H1 (cell line): ENCODE results near the gene MAP4K4. TPM values are rescaled to one million over a fixed set of nuclear protein-coding genes. Genes with fewer than 3 reads are reported as not detected.

Source experiments
- CTCF ChIA-PET: fragments of 300-600 bp; sonication (Branson Sonifier 250); formaldehyde crosslinking; loops from one replicate; lab custom pipeline; 2021; ENCODE audit not compliant: partially characterized antibody; lab: Charles Lee
- POLR2A ChIA-PET: fragments of 300-600 bp; sonication (Branson Sonifier 250); formaldehyde crosslinking; loops from one replicate; lab custom pipeline; 2021; ENCODE audit warnings: inconsistent platforms; ENCODE audit not compliant: partially characterized antibody; lab: Charles Lee
- DNase-seq, 2 experiments: peaks; one replicate each; pipeline versions ENCODE4 v3.0.0 to v3.0.0-alpha.2; 2010 to 2022; ENCODE audit warnings: low spot score in 2 of 2, low read depth in 1 of 2, mixed read lengths in 1 of 2
- FAIRE-seq: peaks from 2 replicates; lab custom pipeline; 2011; peaks lifted over from hg19 to GRCh38; lab: Jason Lieb, UNC
- H2AFZ ChIP-seq: 2 replicates; pipeline ENCODE4 v1.8.1; 2012; ENCODE audit warnings: low read length, inconsistent platforms
- H2AK5ac ChIP-seq: 2 replicates; pipeline ENCODE4 v1.6.1; 2013; ENCODE audit warnings: low read depth, low read length
- H2BK120ac ChIP-seq: replicated peaks from 2 replicates; pipeline ENCODE3; 2013; ENCODE audit warnings: low read depth, low read length, inconsistent platforms
- H2BK12ac ChIP-seq: 2 replicates; pipeline ENCODE4 v1.6.1; 2013; ENCODE audit warnings: low read depth, low read length
- H2BK15ac ChIP-seq: 2 replicates; pipeline ENCODE4 v1.6.1; 2013; ENCODE audit warnings: low read length
- H2BK20ac ChIP-seq: 2 replicates; pipeline ENCODE4 v1.6.1; 2013; ENCODE audit warnings: low read length
- H2BK5ac ChIP-seq: 2 replicates; pipeline ENCODE4 v1.6.1; 2013; ENCODE audit warnings: low read depth, low read length
- H3K14ac ChIP-seq: 2 replicates; pipeline ENCODE4 v1.6.1; 2013; ENCODE audit warnings: inconsistent platforms; ENCODE audit not compliant: insufficient read length
- H3K18ac ChIP-seq: 2 replicates; pipeline ENCODE4 v1.6.1; 2013; ENCODE audit warnings: low read length; ENCODE audit errors: extremely low read depth
- H3K23ac ChIP-seq: 2 replicates; pipeline ENCODE4 v1.6.1; 2013; ENCODE audit warnings: inconsistent platforms; ENCODE audit not compliant: insufficient read length
- H3K23me2 ChIP-seq: 2 replicates; pipeline ENCODE4 v1.6.1; 2013; ENCODE audit warnings: low read depth, low read length
- H3K27ac ChIP-seq: 2 replicates; pipeline ENCODE4 v1.6.1; 2011; ENCODE audit warnings: low read depth, low read length, inconsistent platforms
- H3K27me3 ChIP-seq, 4 experiments: replicated peaks in 1 of 4; 1 replicate in 1 of 4; 2 replicates in 3 of 4; pipeline versions ENCODE4 v1.6.1 to v1.8.1; 2011 to 2013; ENCODE audit warnings: low read length in 3 of 4, mild to moderate bottlenecking in 3 of 4, inconsistent platforms in 2 of 4, mixed read lengths in 2 of 4, moderate library complexity in 1 of 4; ENCODE audit not compliant: control insufficient read depth in 3 of 4, insufficient read depth in 3 of 4; ENCODE audit errors: extremely low read depth in 1 of 4
- H3K36me3 ChIP-seq, 4 experiments: 2 replicates each; pipeline versions ENCODE4 v1.6.1 to v1.8.1; 2011 to 2013; ENCODE audit warnings: mild to moderate bottlenecking in 4 of 4, low read length in 3 of 4, moderate library complexity in 2 of 4, control low read depth in 1 of 4, inconsistent platforms in 1 of 4; ENCODE audit not compliant: insufficient read depth in 4 of 4, control insufficient read depth in 2 of 4
- H3K4ac ChIP-seq: replicated peaks from 2 replicates; pipeline ENCODE3; 2013; ENCODE audit warnings: low read length, low read depth, mixed read lengths, inconsistent platforms; ENCODE audit not compliant: insufficient read length
- H3K4me1 ChIP-seq, 4 experiments: replicated peaks in 1 of 4; 1 replicate in 1 of 4; 2 replicates in 3 of 4; pipeline versions ENCODE4 v1.6.1 to v1.8.1; 2011 to 2013; ENCODE audit warnings: low read length in 3 of 4, inconsistent platforms in 2 of 4, mixed read lengths in 1 of 4; ENCODE audit not compliant: insufficient read depth in 4 of 4, control insufficient read depth in 3 of 4
- H3K4me2 ChIP-seq, 2 experiments: 2 replicates each; pipeline versions ENCODE4 v1.6.1 to v1.8.1; 2011 to 2013; ENCODE audit warnings: low read depth in 2 of 2, low read length in 2 of 2, control low read depth in 1 of 2, inconsistent platforms in 1 of 2, mild to moderate bottlenecking in 1 of 2; ENCODE audit not compliant: insufficient read depth in 1 of 2
- H3K4me3 ChIP-seq, 4 experiments: fragments of 200-600, 300-600 bp in 1 of 4; sonication (generic), shearing (Covaris generic), sonication (Bioruptor Twin) in 1 of 4; 2 replicates each; pipeline versions ENCODE4 v1.5.1 to v1.8.1; 2011 to 2016; ENCODE audit warnings: low read length in 4 of 4, low read depth in 3 of 4, control low read depth in 2 of 4, inconsistent platforms in 2 of 4, mild to moderate bottlenecking in 2 of 4, mixed read lengths in 1 of 4, moderate library complexity in 1 of 4; ENCODE audit not compliant: insufficient read depth in 2 of 4; ENCODE audit errors: extremely low read depth in 1 of 4
- H3K56ac ChIP-seq: replicated peaks from 2 replicates; pipeline ENCODE3; 2013; ENCODE audit warnings: low read depth, mild to moderate bottlenecking, mixed read lengths, low read length, inconsistent platforms; ENCODE audit not compliant: insufficient read length
- H3K79me1 ChIP-seq: 2 replicates; pipeline ENCODE4 v1.6.1; 2013; ENCODE audit warnings: low read depth, low read length, control low read depth
- H3K79me2 ChIP-seq, 2 experiments: 2 replicates each; pipeline versions ENCODE4 v1.6.1 to v1.8.1; 2012 to 2013; ENCODE audit warnings: low read length in 2 of 2, mild to moderate bottlenecking in 2 of 2, inconsistent platforms in 1 of 2; ENCODE audit not compliant: insufficient read depth in 2 of 2, control insufficient read depth in 1 of 2
- H3K9ac ChIP-seq, 4 experiments: replicated peaks in 1 of 4; 1 replicate in 1 of 4; 2 replicates in 3 of 4; pipeline versions ENCODE4 v1.6.1 to v1.8.1; 2011 to 2013; ENCODE audit warnings: low read depth in 3 of 4, low read length in 3 of 4, control low read depth in 2 of 4, mild to moderate bottlenecking in 2 of 4, moderate library complexity in 2 of 4, inconsistent platforms in 1 of 4; ENCODE audit errors: extremely low read depth in 1 of 4
- H3K9me3 ChIP-seq, 2 experiments: 2 replicates each; pipeline versions ENCODE4 v1.6.1 to v1.8.1; 2012 to 2013; ENCODE audit warnings: mild to moderate bottlenecking in 2 of 2, moderate library complexity in 2 of 2, control low read depth in 1 of 2, inconsistent platforms in 1 of 2, low read depth in 1 of 2, low read length in 1 of 2, mixed read lengths in 1 of 2; ENCODE audit not compliant: insufficient read depth in 2 of 2
- H4K20me1 ChIP-seq, 2 experiments: replicated peaks in 1 of 2; 2 replicates each; pipeline versions ENCODE3 to v1.8.1; 2011 to 2013; ENCODE audit warnings: inconsistent platforms in 2 of 2, low read length in 2 of 2, mild to moderate bottlenecking in 1 of 2; ENCODE audit not compliant: insufficient read depth in 2 of 2, control insufficient read depth in 1 of 2
- H4K5ac ChIP-seq: 2 replicates; pipeline ENCODE4 v1.6.1; 2013; ENCODE audit warnings: low read length, low read depth, mixed read lengths, inconsistent platforms; ENCODE audit not compliant: insufficient read length
- H4K8ac ChIP-seq: 2 replicates; pipeline ENCODE4 v1.8.0; 2013; ENCODE audit warnings: mild to moderate bottlenecking, moderate library complexity, low read length, inconsistent platforms; ENCODE audit not compliant: insufficient read depth; ENCODE audit errors: extremely low read depth
- H4K91ac ChIP-seq: replicated peaks from 2 replicates; pipeline ENCODE3; 2013; ENCODE audit warnings: low read length, mixed read lengths, inconsistent platforms; ENCODE audit not compliant: insufficient read length
- POLR2A ChIP-seq, 2 experiments: IDR thresholded peaks; 1 replicate in 1 of 2; 2 replicates in 1 of 2; pipeline ENCODE4 v1.6.1; 2011; ENCODE audit warnings: low read depth in 2 of 2, low read length in 2 of 2, mild to moderate bottlenecking in 2 of 2; ENCODE audit errors: control extremely low read depth in 1 of 2
- WGBS, 2 experiments: shearing (Covaris generic) in 1 of 2; methylation state at CpG; one replicate each; pipeline versions ENCODE4 v1.1.6 to v1.1.7; 2013 to 2015; ENCODE audit warnings: low lambda C conversion rate in 2 of 2, mixed read lengths in 2 of 2, inconsistent platforms in 1 of 2, low coverage in 1 of 2, missing lambda C conversion rate in 1 of 2; ENCODE audit not compliant: insufficient replicate concordance in 2 of 2, insufficient coverage in 1 of 2, insufficient read length in 1 of 2; ENCODE audit errors: extremely low coverage in 1 of 2, missing lambda C conversion rate in 1 of 2; 5-methylcytosine and 5-hydroxymethylcytosine counted together
- polyA plus RNA-seq, 7 experiments: library from polyadenylated mRNA; depleted of rRNA in 3 of 7; stranded (reverse) in 5 of 7; unstranded in 2 of 7; fragments of >200 nt in 5 of 7; fragments of 200-250 nt in 2 of 7; gene quantifications; 1 replicate in 5 of 7; 2 replicates in 1 of 7; 4 replicates in 1 of 7; pipeline versions ENCODE4 v1.2.1 to v1.2.3, GENCODE V29; 2011 to 2013; ENCODE audit warnings: missing spikeins in 2 of 7, mixed read lengths in 2 of 7
- total RNA-seq: library from RNA; stranded (reverse); fragmentation: NEBNext Ultra II Directional; extraction: Animal tissue kit (Norgen Biotek cat#: 25700); gene quantifications from 2 replicates; pipeline ENCODE4 v1.2.1, GENCODE V29; 2021

Gene MAP4K4
- total and polyA plus RNA-seq, 2 of the 8 experiments (the other 6 are each of a cell fraction or from before 2014, with no cell fraction given): 53.2 to 138 TPM

- POLR2A ChIA-PET: no interaction called here
- no peak overlapping the region for H2AK5ac ChIP-seq
Observed at GRCh38 chr2:101655702-101656422, 41.6 kb upstream of the MAP4K4 start.

More at GRCh38 chr2:101655702-101656422, 41.6 kb upstream of the MAP4K4 start:
- Histone ChIP-seq H2AFZ (no peak overlapping the region), H3K9me3 (no peaks in the 10 kb centered on the region), H2BK20ac (no peak overlapping the region), H3K27me3 (no peaks in the 10 kb centered on the region), H4K5ac (no peak overlapping the region), H3K4me2 (no peak overlapping the region), H3K23ac (no peak overlapping the region), H3K23me2 (no peaks in the 10 kb centered on the region), H4K20me1 (no peaks in the 10 kb centered on the region), H3K79me2 (no peaks in the 10 kb centered on the region), H2BK15ac (no peak overlapping the region), H3K18ac (no peak overlapping the region), H3K27ac (no peak overlapping the region), H3K36me3 (no peaks in the 10 kb centered on the region), H3K9ac (no peak overlapping the region), H3K4me3 (no peak overlapping the region), H3K4ac (no peak overlapping the region), H3K56ac (no peak overlapping the region), H4K8ac (no peak overlapping the region; the same call in 1 of the 2 replicates), H4K91ac (no peak overlapping the region), H3K4me1 (peaks cover 0 to 3% (median 1%) of the 10 kb centered on the region in 4 experiments; a peak in 3 of 7 replicates), H2BK12ac (no peak overlapping the region), H2BK5ac (no peak overlapping the region), H3K14ac (no peak overlapping the region), H2BK120ac (no peak overlapping the region)
- FAIRE-seq: no peak
- CTCF ChIA-PET: no interaction called here
- TF ChIP-seq POLR2A (IDR thresholded peaks at IDR 0.05; ENCODE audit: control extremely low read depth in 1 of 2, low read depth in 2 of 2, low read length in 2 of 2): no peak
- TF ChIP-seq, all 59 proteins: peak for 0
- WGBS, 2 experiments: 85% methylated on average over 5 of the region's 5 CpGs; no CpG with 5 or more reads in 1 of the 2 experiments
- H3K79me1 ChIP-seq: no peaks in the 10 kb centered on the region
- no peak for DNase-seq
